Activated naive CD8-positive, alpha-beta T cell treated with anti-CD3 and anti-CD28 coated beads, Interleukin-2, amount 50 U/mL, for 24 hours (primary cell): ENCODE data around the gene NATD1.

Experiments used
- ATAC-seq: fragments of 150-1000 bp; cut with Tn5 transposase; one replicate; pipeline ENCODE4 v1.10.0; 2021
- DNase-seq: peaks from one replicate; pipeline ENCODE4 v3.0.0; 2021
- H3K27ac Mint-ChIP-seq: one replicate; pipeline ENCODE4 v1.8.0; 2021; ENCODE audit warnings: mild to moderate bottlenecking, mixed read lengths
- H3K27me3 Mint-ChIP-seq: one replicate; pipeline ENCODE4 v1.8.0; 2021; ENCODE audit warnings: mixed read lengths
- H3K36me3 Mint-ChIP-seq: one replicate; pipeline ENCODE4 v1.8.0; 2021; ENCODE audit warnings: low read depth, mixed read lengths
- H3K4me1 Mint-ChIP-seq: one replicate; pipeline ENCODE4 v1.8.0; 2021; ENCODE audit warnings: mixed read lengths
- H3K4me3 Mint-ChIP-seq: one replicate; pipeline ENCODE4 v1.8.0; 2021; ENCODE audit warnings: mild to moderate bottlenecking, moderate library complexity, mixed read lengths
- H3K9me3 Mint-ChIP-seq: one replicate; pipeline ENCODE4 v1.8.0; 2021; ENCODE audit warnings: mixed read lengths

The NATD1 gene

GRCh38 chr17:21248500-21248899 is 4.7 kb downstream of the NATD1 start:
- H3K4me1 Mint-ChIP-seq = peaks cover 8% of the 10 kb centered on the region
- no peak overlapping the region for H3K4me3 Mint-ChIP-seq
- no peaks in the 10 kb centered on the region for H3K9me3 Mint-ChIP-seq
- no peak overlapping the region for H3K27ac Mint-ChIP-seq
- H3K36me3 Mint-ChIP-seq = no peaks in the 10 kb centered on the region
- no peak for ATAC-seq
- no peak for DNase-seq
- no peaks in the 10 kb centered on the region for H3K27me3 Mint-ChIP-seq

- H3K4me1 Mint-ChIP-seq = peaks cover 6% of the 10 kb centered on the region
- H3K27me3 Mint-ChIP-seq = no peaks in the 10 kb centered on the region
- H3K4me3 Mint-ChIP-seq = no peak overlapping the region
- no peak overlapping the region for H3K27ac Mint-ChIP-seq
- DNase-seq (no peak), ATAC-seq (no peak)
- no peaks in the 10 kb centered on the region for H3K9me3 Mint-ChIP-seq
- no peaks in the 10 kb centered on the region for H3K36me3 Mint-ChIP-seq
Measured at GRCh38 chr17:21247552-21248258, 5.5 kb downstream of the NATD1 start.

- Mint-ChIP-seq H3K36me3 (no peaks in the 10 kb centered on the region), H3K4me1 (peaks cover 1% of the 10 kb centered on the region), H3K4me3 (no peak overlapping the region), H3K27me3 (no peaks in the 10 kb centered on the region), H3K27ac (no peak overlapping the region), H3K9me3 (no peaks in the 10 kb centered on the region)
- ATAC-seq (no peak), DNase-seq (no peak)
Measured at GRCh38 chr17:21246698-21247097, 6.5 kb downstream of the NATD1 start.

- no peak for ATAC-seq
Measured at GRCh38 chr17:21245639-21246084, 7.5 kb downstream of the NATD1 start.

GRCh38 chr17:21243516-21244303 is 9.5 kb downstream of the NATD1 start:
- Mint-ChIP-seq H3K4me3 (no peak overlapping the region), H3K4me1 (no peaks in the 10 kb centered on the region), H3K27ac (no peak overlapping the region), H3K27me3 (no peaks in the 10 kb centered on the region), H3K36me3 (no peaks in the 10 kb centered on the region), H3K9me3 (no peaks in the 10 kb centered on the region)
- ATAC-seq (no peak), DNase-seq (no peak)

More at GRCh38 chr17:21245639-21246084, 7.5 kb downstream of the NATD1 start:
- Mint-ChIP-seq H3K27ac (no peak overlapping the region), H3K9me3 (no peaks in the 10 kb centered on the region), H3K27me3 (no peaks in the 10 kb centered on the region), H3K36me3 (no peaks in the 10 kb centered on the region), H3K4me1 (peaks cover 1% of the 10 kb centered on the region), H3K4me3 (no peak overlapping the region)
- no peak for DNase-seq

GRCh38 chr17:21242780-21243515 is 10.3 kb downstream of the NATD1 start:
- DNase-seq = no peak
- no peak for ATAC-seq
- H3K27ac Mint-ChIP-seq = no peak overlapping the region
- H3K9me3 Mint-ChIP-seq = no peaks in the 10 kb centered on the region
- H3K36me3 Mint-ChIP-seq = no peaks in the 10 kb centered on the region
- no peak overlapping the region for H3K4me3 Mint-ChIP-seq
- H3K4me1 Mint-ChIP-seq = no peaks in the 10 kb centered on the region
- no peaks in the 10 kb centered on the region for H3K27me3 Mint-ChIP-seq

- Mint-ChIP-seq H3K9me3 (no peaks in the 10 kb centered on the region), H3K4me3 (no peak overlapping the region), H3K36me3 (no peaks in the 10 kb centered on the region), H3K27me3 (no peaks in the 10 kb centered on the region), H3K4me1 (no peaks in the 10 kb centered on the region), H3K27ac (no peak overlapping the region)
- DNase-seq (no peak), ATAC-seq (no peak)
Measured at GRCh38 chr17:21242026-21242697, 11.0 kb downstream of the NATD1 start.

- no peaks in the 10 kb centered on the region for H3K36me3 Mint-ChIP-seq
- ATAC-seq (no peak), DNase-seq (no peak)
- H3K4me3 Mint-ChIP-seq = no peak overlapping the region
- no peaks in the 10 kb centered on the region for H3K4me1 Mint-ChIP-seq
- no peaks in the 10 kb centered on the region for H3K9me3 Mint-ChIP-seq
- H3K27ac Mint-ChIP-seq = no peak overlapping the region
- H3K27me3 Mint-ChIP-seq = no peaks in the 10 kb centered on the region
Measured at GRCh38 chr17:21241564-21241963, 11.6 kb downstream of the NATD1 start.

GRCh38 chr17:21240369-21241055 is 12.7 kb downstream of the NATD1 start:
- no peaks in the 10 kb centered on the region for H3K4me1 Mint-ChIP-seq
- no peak overlapping the region for H3K27ac Mint-ChIP-seq

GRCh38 chr17:21239680-21240368 is 13.4 kb downstream of the NATD1 start:
- H3K36me3 Mint-ChIP-seq = no peaks in the 10 kb centered on the region
- no peak for ATAC-seq
- no peak for DNase-seq
- H3K9me3 Mint-ChIP-seq = no peaks in the 10 kb centered on the region
- no peaks in the 10 kb centered on the region for H3K4me1 Mint-ChIP-seq
- H3K27ac Mint-ChIP-seq = no peak overlapping the region
- H3K27me3 Mint-ChIP-seq = no peaks in the 10 kb centered on the region
- H3K4me3 Mint-ChIP-seq = no peak overlapping the region

More at GRCh38 chr17:21240369-21241055, 12.7 kb downstream of the NATD1 start:
- no peaks in the 10 kb centered on the region for H3K27me3 Mint-ChIP-seq
- ATAC-seq (no peak), DNase-seq (no peak)
- no peaks in the 10 kb centered on the region for H3K9me3 Mint-ChIP-seq
- H3K4me3 Mint-ChIP-seq = no peak overlapping the region
- H3K36me3 Mint-ChIP-seq = no peaks in the 10 kb centered on the region

- Mint-ChIP-seq H3K27me3 (no peaks in the 10 kb centered on the region), H3K27ac (peak overlapping the region; percentile 40), H3K4me3 (no peak overlapping the region), H3K4me1 (no peaks in the 10 kb centered on the region), H3K36me3 (peaks cover 5% of the 10 kb centered on the region), H3K9me3 (peaks cover 8% of the 10 kb centered on the region)
- no peak for DNase-seq
- ATAC-seq = no peak
Measured at GRCh38 chr17:21235921-21236320, 17.3 kb downstream of the NATD1 start.

GRCh38 chr17:21233581-21234347 is 19.4 kb downstream of the NATD1 start:
- H3K36me3 Mint-ChIP-seq = peaks cover 5% of the 10 kb centered on the region
- H3K4me3 Mint-ChIP-seq = no peak overlapping the region
- peaks cover 8% of the 10 kb centered on the region for H3K9me3 Mint-ChIP-seq
- DNase-seq (no peak), ATAC-seq (no peak)
- H3K27me3 Mint-ChIP-seq = no peaks in the 10 kb centered on the region
- H3K27ac Mint-ChIP-seq = no peak overlapping the region
- no peaks in the 10 kb centered on the region for H3K4me1 Mint-ChIP-seq
